Thyroid gland (tissue), 4 donors: ENCODE data around the gene MOB3A. TPM values are rescaled to one million over a fixed set of nuclear protein-coding genes. Genes with fewer than 3 reads are reported as not detected.
A peak's percentile ranks its signal among the peaks of the same experiment; 100 is the strongest.

Experiments
- DNase-seq, 2 donors: peaks; one replicate each; pipeline ENCODE4 v3.0.0-alpha.2; 2019
- H3K27ac ChIP-seq, 3 donors: fragments of 200-600 bp; sonication (generic); 1 replicate in 2 of 3; 2 replicates in 1 of 3; pipeline ENCODE4 v1.5.1; 2016 to 2019; ENCODE audit warnings: mild to moderate bottlenecking in 1 of 3, moderate library complexity in 1 of 3
- H3K27me3 ChIP-seq: fragments of 200-600 bp; sonication (generic); one replicate; pipeline ENCODE4 v1.5.1; 2019
- H3K36me3 ChIP-seq, 2 donors: fragments of 200-600 bp; sonication (generic); one replicate each; pipeline ENCODE4 v1.5.1; 2016 to 2019
- H3K4me1 ChIP-seq, 2 donors: fragments of 200-600 bp; sonication (generic); one replicate each; pipeline ENCODE4 v1.5.1; 2017 to 2019
- H3K4me3 ChIP-seq, 3 donors: fragments of 200-600 bp; sonication (generic); replicated peaks in 1 of 3; 1 replicate in 2 of 3; 2 replicates in 1 of 3; pipeline ENCODE4 v1.5.1; 2016; ENCODE audit warnings: mild to moderate bottlenecking in 1 of 3
- H3K9me3 ChIP-seq: fragments of 200-600 bp; sonication (generic); one replicate; pipeline ENCODE4 v1.5.1; 2017
- CTCF ChIP-seq, 6 experiments: fragments of 200-600 bp in 3 of 6; fragments of 450-650 bp in 3 of 6; sonication (generic) in 3 of 6; IDR thresholded peaks; one replicate each; pipeline ENCODE4 v1.5.1; 2016 to 2019; ENCODE audit warnings: antibody characterized with exemption in 6 of 6, mild to moderate bottlenecking in 2 of 6, inconsistent platforms in 1 of 6, moderate library complexity in 1 of 6
- POLR2A ChIP-seq, 2 donors: fragments of 450-650 bp; IDR thresholded peaks; one replicate each; pipeline ENCODE4 v1.6.1; 2017; ENCODE audit warnings: antibody characterized with exemption in 2 of 2, mild to moderate bottlenecking in 2 of 2, moderate library complexity in 1 of 2
- WGBS, 2 donors: methylation state at CpG; one replicate each; pipeline ENCODE4 v1.1.5; 2017; 5-methylcytosine and 5-hydroxymethylcytosine counted together
- intact Hi-C: fragments of 100-400 bp; cut with DNase I; formaldehyde crosslinking; loops from one replicate; pipeline ENCODE4 v1.15.1; 2023
- total RNA-seq, 4 donors: library from RNA; depleted of rRNA; stranded (reverse); fragments of >200 nt; gene quantifications; one replicate each; pipeline ENCODE4 v1.2.3, GENCODE V29; 2016

Gene MOB3A
- total RNA-seq, 4 donors from 2014 or later: 18.5 to 40.4 (median 26.6) TPM

- DNase-seq: peak; percentile 41 to 43
- Histone ChIP-seq H3K27ac (peak overlapping the region; percentile 88 to 100 (median 96)), H3K4me3 (no peak overlapping the region), H3K9me3 (no peaks in the 10 kb centered on the region), H3K4me1 (peaks cover 52 to 85% of the 10 kb centered on the region in 2 donors), H3K27me3 (no peaks in the 10 kb centered on the region), H3K36me3 (no peaks in the 10 kb centered on the region)
- intact Hi-C loops: no loop called here
- TF ChIP-seq CTCF (IDR thresholded peaks at IDR 0.05): no peak
- TF ChIP-seq POLR2A (IDR thresholded peaks at IDR 0.05): peak in 1 of 2 donors; percentile 29
- 27 to 28% methylated on average over 10 to 14 of the region's 22 CpGs for WGBS, 2 donors
Measured at GRCh38 chr19:2055931-2056836, 39.9 kb downstream of the MOB3A start.

- Histone ChIP-seq H3K9me3 (no peaks in the 10 kb centered on the region), H3K4me3 (no peak overlapping the region), H3K4me1 (peaks cover 40 to 74% of the 10 kb centered on the region in 2 donors), H3K27me3 (no peaks in the 10 kb centered on the region), H3K36me3 (no peaks in the 10 kb centered on the region), H3K27ac (peak overlapping the region in 2 of 3 donors; percentile 27 to 96)
- 76 to 77% methylated on average over 5 to 8 of the region's 8 CpGs for WGBS, 2 donors
- DNase-seq: no peak
- no peak for TF ChIP-seq CTCF (IDR thresholded peaks at IDR 0.05)
- intact Hi-C loops: no loop called here
Measured at GRCh38 chr19:2054763-2055162, 41.4 kb downstream of the MOB3A start.

GRCh38 chr19:2053601-2054389 is 42.3 kb downstream of the MOB3A start:
- H3K4me3 ChIP-seq: no peak overlapping the region

GRCh38 chr19:2051773-2052704 is 44.1 kb downstream of the MOB3A start:
- H3K4me1 ChIP-seq: peaks cover 53 to 73% of the 10 kb centered on the region in 2 donors
- peak overlapping the region; percentile 74 to 96 (median 96) for H3K27ac ChIP-seq
- TF ChIP-seq POLR2A (IDR thresholded peaks at IDR 0.05): no peak
- TF ChIP-seq CTCF (IDR thresholded peaks at IDR 0.05): no peak
- peak in 1 of 2 donors; percentile 38 for DNase-seq
- H3K36me3 ChIP-seq: peaks cover 0 to 7% of the 10 kb centered on the region in 2 donors
- peak overlapping the region in 1 of 3 donors; percentile 24 for H3K4me3 ChIP-seq
- H3K27me3 ChIP-seq: no peaks in the 10 kb centered on the region
- intact Hi-C loops: no loop called here
- H3K9me3 ChIP-seq: no peaks in the 10 kb centered on the region
- WGBS, 2 donors: 55 to 72% methylated on average over 14 to 16 of the region's 18 CpGs

More at GRCh38 chr19:2053601-2054389, 42.3 kb downstream of the MOB3A start:
- Histone ChIP-seq H3K4me1 (peaks cover 38 to 73% of the 10 kb centered on the region in 2 donors), H3K27ac (peak overlapping the region in 2 of 3 donors; percentile 12 to 96), H3K9me3 (no peaks in the 10 kb centered on the region), H3K36me3 (peaks cover 0 to 3% of the 10 kb centered on the region in 2 donors), H3K27me3 (no peaks in the 10 kb centered on the region)
- DNase-seq: peak in 1 of 2 donors; percentile 51
- 87 to 88% methylated on average over 23 to 24 of the region's 24 CpGs for WGBS, 2 donors
- intact Hi-C loops: no loop called here
- no peak for TF ChIP-seq POLR2A (IDR thresholded peaks at IDR 0.05)
- no peak for TF ChIP-seq CTCF (IDR thresholded peaks at IDR 0.05)
